HG03103 (cell line): ENCODE results near the gene ST3GAL3.

ENCODE experiments used
- ATAC-seq: cut with Tn5 transposase; IDR thresholded peaks from one replicate; pipeline ENCODE4 v1.9.1; 2021; ENCODE audit warnings: low read depth; ENCODE audit not compliant: unreplicated experiment

Gene ST3GAL3

GRCh38 chr1:43844114-43844513 lies 136.8 kb downstream of the ST3GAL3 start:
- ATAC-seq: no peak

GRCh38 chr1:43847290-43847689 lies 140.0 kb downstream of the ST3GAL3 start:
- no peak for ATAC-seq

- no peak for ATAC-seq
Measured at GRCh38 chr1:43847882-43848281, 140.5 kb downstream of the ST3GAL3 start.

GRCh38 chr1:43849670-43850069 lies 142.3 kb downstream of the ST3GAL3 start:
- ATAC-seq: no peak

GRCh38 chr1:43850591-43851233 lies 143.4 kb downstream of the ST3GAL3 start:
- no peak for ATAC-seq

- ATAC-seq: no peak
Measured at GRCh38 chr1:43851561-43852338, 144.4 kb downstream of the ST3GAL3 start.

GRCh38 chr1:43853161-43853921 lies 146.0 kb downstream of the ST3GAL3 start:
- ATAC-seq: no peak

GRCh38 chr1:43854473-43854872 lies 147.1 kb downstream of the ST3GAL3 start:
- ATAC-seq: no peak

GRCh38 chr1:43856188-43856587 lies 148.9 kb downstream of the ST3GAL3 start:
- no peak for ATAC-seq

- no peak for ATAC-seq
Measured at GRCh38 chr1:43857163-43857562, 149.8 kb downstream of the ST3GAL3 start.

GRCh38 chr1:43858324-43858723 lies 151.0 kb downstream of the ST3GAL3 start:
- no peak for ATAC-seq

- no peak for ATAC-seq
Measured at GRCh38 chr1:43861337-43861736, 154.0 kb downstream of the ST3GAL3 start.

GRCh38 chr1:43861988-43862735 lies 154.8 kb downstream of the ST3GAL3 start:
- ATAC-seq: no peak

- no peak for ATAC-seq
Measured at GRCh38 chr1:43864111-43865045, 157.0 kb downstream of the ST3GAL3 start.

GRCh38 chr1:43866201-43866600 lies 158.9 kb downstream of the ST3GAL3 start:
- no peak for ATAC-seq

GRCh38 chr1:43867976-43868740 lies 160.8 kb downstream of the ST3GAL3 start:
- ATAC-seq: no peak

- ATAC-seq: no peak
Measured at GRCh38 chr1:43868741-43869067, 161.4 kb downstream of the ST3GAL3 start.

- no peak for ATAC-seq
Measured at GRCh38 chr1:43870306-43870705, 163.0 kb downstream of the ST3GAL3 start.
